DMS79 (cell line): Measurements from ENCODE around the gene IPMK.
"Not testable (repeated sequence)": the region's sequence is repeated elsewhere in the genome, so short reads cannot be mapped to it uniquely, and the experiment has no call there.

Experiments
- DNase-seq: peaks from one replicate; lab custom pipeline; 2025; lab: John Stamatoyannopoulos, UW

IPMK gene

DNA sequence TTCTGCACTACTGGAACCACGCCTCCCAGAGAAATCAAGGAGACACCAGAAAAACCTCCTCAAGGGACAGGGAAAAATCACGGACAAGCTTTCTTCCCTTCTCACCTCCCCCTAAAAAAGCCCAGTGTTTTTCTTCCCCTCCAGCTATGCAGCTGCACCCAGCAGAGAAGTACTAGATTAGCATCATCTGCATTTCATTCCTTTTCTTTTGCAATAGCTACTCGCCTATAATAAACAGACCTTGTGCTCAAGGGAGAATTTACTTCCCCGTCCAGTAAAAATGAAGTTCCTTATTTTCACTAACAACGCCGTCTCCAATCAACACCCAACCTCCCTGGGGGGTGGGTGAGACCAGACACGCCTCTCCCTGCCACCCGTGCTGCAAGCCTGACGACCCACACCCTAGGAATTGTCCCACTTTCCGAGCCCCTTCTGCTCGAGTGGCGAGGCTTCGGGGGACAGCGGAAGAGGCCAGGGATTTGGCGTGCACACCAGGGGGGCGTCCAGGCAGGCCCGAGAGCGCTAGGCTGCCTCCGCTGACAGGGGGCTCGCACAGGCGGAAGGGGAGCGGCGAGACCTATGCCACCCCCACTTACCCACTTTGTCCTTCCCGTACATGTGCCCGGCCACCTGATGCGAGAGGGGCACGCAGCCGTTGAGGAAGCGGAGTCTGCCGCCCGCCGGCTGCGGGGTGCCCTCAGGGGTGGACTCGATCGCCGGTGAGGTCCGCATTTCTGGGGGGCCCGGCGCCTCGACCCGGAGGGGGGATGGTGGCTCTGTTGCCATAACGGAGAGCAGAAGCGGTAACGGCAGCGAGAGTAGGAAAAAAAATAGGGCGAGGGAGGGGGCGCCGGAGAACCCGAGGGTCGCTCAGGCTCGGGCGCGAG lies 625 bp downstream of the IPMK start:
- no peak for DNase-seq

DNA sequence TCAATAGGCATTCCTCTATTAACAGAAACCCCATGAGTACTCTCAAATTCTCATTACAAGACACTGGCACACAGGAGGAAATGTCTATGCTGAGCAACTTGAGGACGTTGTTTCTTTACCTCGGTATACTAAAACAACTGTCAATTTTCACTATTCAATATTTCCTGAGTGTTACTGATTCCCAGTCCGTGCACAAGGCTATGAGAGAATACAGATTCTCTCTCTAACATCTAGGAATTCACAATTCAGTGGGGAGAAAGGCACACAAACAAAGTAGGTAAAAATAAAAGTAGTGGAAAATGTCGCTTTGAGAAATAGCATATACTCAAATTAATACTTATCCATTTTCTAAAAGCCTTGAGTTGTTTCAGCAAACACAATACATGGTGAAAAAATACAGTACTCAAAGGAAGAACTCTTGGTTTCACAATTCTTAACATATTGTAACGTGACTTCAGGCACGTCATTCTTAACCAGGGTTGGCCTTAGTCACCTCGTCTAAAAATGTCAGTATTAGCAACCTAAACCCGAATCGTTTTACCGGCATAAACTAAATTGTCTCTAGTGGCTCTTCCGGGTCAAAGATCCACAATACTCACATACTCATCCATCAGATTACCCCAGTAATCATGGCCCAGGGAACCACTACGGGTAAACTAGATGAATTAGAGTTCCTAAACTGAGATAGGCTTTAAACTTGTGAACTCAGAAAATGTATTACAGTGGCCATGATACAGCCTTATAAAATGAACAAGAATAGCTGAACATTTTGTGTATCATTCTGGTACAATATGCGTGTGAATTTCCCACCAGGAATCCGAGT lies 1.5 kb downstream of the IPMK start:
- no peak for DNase-seq

DNA sequence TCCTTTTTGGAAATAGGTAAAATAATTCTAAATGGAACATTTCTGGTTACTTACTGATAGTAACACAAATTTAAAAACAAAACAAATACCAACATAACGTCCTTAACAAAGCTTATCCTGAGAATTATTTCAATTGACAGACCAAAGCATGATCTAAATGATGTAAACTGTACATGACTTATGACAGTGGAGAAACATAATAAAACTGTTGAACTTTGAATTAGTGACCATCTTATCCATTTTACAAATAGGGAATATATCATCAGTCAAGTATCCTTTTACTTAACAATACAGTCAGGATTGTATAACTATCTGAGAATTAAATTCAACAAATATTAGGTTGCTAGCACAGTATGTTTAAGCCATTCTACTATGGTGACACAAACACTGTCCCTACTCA lies 2.4 kb downstream of the IPMK start:
- DNase-seq: no peak

DNA sequence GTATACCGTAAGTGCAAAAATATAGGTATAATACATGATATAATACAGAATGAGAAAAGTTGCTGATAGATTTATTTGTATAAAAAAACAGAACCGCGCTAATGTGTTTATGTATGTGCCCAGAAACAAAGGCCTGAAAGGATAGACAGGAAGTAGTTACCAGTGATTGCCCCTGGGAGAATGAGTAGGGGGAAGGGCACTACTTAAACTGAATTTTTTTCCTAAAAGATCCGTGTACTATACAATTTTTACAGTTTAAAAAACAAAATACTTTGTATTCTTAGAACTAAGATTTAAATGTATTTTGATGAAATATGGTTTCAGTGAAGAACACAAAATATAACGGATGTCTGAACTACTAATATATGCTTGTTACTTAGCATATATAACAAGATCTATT lies 2.9 kb downstream of the IPMK start:
- DNase-seq: no peak

DNA sequence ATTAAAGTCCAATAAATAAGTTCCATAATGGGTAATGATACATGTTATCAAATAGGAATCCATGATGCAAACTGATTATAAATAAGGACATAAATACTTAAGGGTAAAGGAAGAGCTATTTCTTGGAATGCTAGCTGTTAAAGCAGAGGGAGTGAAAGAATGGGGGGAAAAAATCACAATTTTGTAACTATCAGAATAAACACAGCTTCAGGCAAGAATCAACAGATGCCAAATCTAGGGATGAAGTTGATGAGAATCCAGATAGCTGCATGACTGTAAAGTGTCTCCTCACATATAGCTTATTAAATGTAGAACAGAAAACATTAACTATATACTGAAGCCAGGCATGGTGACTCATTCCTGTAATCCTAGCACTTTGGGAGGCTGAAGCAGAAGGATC lies 4.9 kb downstream of the IPMK start:
- no peak for DNase-seq

DNA sequence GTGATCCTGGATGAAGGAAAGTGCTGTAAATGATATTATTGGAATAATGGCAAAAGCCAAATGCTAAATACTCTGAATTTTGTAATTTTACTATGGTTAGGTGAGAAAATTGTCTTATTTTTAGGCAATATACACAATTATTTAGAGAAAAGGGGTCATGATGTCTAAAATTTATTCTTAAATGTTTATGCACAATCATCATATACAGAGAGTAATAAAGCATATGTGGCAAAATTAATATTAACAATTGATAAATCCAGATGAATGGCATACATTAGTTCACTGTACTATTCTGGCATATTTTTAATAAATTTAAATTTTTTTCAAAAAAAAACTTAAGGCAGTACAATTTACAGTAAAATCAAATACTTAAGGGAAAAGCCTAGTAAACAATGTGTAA lies 7.4 kb downstream of the IPMK start:
- no peak for DNase-seq

DNA sequence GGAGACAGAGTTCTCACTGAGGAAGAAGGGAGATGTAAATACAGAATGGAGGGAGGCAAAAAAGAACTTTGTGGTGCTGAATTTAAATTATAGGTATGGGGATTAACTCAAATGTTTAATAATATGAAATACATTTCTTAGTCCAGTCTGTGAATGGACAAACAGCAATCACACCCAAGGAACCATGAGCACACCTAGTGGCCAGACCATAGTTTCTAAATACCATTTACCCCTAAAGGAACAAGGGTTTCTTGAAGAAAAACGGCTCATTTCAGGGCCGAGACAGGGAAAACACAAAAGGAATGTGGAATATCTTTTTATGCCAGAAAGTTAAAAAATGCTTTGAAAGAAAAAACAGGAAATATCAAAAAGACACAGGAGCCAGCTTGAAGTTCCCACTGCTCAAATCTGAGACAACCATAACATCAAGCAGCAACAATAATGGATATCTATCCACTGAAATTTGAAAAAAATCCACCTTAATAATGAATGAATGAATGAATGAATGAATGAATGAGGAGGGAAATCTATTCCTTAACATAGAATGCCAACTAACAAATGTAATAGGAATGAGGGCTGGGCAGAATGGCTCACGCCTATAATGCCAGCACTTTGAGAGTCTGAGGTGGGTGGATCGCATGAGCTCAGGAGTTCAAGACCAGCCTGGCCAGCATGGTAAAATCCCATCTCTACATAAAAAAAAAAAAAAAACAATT lies 8.6 kb downstream of the IPMK start:
- no peak for DNase-seq

DNA sequence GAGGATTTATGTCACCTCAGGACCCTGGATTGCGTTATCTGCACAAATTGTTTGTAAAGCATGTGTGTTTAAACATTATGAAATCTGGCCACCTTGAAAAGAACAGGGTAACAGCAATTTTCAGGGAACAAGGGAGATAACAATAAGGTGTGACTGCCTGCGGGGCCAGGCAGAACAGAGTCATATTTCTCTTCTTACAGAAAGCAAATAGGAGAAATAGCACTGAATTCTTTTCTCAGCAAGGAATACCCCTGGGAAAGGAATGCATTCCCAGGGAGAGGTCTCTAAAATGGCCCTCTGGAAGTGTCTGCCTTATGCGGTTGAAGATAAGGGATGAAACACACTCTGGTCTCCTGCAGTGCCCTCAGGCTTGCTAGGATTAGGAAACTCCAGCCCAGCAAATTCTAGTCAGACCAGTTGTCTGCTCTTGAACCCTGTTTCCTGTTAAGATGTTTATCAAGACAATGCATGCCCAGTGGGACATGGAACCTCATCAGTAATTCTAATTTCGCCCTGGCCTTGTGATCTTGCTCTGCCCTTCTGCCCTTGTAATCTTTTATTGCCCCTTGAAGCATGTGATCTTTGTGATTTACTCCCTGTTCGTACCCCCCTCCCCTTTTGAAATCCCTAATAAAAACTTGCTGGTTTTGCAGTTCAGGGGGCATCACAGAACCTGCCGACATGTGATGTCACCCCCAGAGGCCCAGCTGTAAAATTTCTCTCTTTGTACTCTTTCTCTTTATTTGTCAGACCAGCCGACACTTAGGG lies 11.5 kb downstream of the IPMK start:
- DNase-seq: not testable (repeated sequence)

DNA sequence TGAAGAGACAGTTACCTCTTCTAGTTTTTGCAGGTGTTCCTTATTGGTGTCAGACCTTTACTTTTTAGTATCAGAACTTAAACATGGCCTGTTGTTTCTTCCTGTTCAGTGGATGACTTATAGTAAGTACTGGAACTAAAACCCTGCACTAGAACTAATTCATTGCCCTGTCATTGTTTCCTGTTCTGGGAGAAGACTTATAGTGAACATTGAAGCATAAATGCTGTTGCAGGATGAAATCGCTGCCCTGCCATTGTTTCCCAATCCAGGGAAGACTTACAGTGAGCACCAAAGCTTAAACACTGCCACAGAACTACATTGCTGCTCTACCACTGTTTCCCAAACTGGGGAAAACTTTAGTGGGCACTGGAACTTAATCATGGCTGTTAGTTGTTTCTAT lies 13.1 kb downstream of the IPMK start:
- DNase-seq: no peak

DNA sequence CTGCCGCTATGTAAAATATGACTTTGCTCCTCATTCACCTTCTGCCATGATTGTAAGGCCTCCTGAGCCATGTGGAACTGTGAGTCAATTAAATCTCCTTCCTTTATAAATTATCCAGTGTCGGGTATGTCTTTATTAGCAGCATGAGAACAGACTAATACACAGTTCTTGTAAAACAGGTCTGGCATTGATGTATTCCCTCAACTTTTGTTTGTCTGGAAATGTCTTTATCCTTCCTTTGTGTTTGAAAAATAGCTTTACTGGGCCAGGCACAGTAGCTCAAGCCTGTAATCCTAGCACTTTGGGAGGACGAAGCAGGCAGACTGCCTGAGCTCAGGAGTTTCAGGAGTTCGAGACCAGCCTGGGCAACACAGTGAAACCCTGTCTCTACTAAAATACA lies 14.5 kb downstream of the IPMK start:
- DNase-seq: no peak

DNA sequence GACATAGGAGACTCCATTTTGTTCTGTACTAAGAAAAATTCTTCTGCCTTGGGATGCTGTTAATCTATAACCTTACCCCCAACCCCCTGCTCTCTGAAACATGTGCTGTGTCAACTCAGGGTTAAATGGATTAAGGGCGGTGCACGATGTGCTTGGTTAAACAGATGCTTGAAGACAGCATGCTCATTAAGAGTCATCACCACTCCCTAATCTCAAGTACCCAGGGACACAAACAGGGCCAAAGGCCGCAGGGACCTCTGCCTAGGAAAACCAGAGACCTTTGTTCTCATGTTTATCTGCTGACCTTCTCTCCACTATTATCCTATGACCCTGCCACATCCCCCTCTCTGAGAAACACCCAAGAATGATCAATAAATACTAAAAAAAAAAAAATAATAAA lies 23.0 kb downstream of the IPMK start:
- not testable (repeated sequence) for DNase-seq

DNA sequence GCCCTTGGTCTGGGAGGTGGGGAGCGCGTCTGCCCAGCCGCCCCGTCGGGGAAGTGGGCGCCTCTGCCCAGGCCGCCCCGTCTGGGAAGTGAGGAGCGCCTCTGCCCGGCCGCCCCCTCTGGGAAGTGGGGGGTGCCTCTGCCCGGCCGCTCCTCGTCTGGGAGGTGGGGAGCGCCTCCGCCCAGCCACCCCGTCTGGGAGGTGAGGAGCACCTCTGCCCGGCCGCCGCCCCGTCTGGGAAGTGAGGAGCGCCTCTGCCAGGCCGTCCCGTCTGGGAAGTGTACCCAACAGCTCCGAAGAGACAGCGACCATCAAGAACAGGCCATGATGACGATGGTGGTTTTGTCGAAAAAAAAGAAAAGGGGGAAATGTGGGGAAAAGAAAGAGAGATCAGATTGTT lies 23.5 kb downstream of the IPMK start:
- not testable (repeated sequence) for DNase-seq

DNA sequence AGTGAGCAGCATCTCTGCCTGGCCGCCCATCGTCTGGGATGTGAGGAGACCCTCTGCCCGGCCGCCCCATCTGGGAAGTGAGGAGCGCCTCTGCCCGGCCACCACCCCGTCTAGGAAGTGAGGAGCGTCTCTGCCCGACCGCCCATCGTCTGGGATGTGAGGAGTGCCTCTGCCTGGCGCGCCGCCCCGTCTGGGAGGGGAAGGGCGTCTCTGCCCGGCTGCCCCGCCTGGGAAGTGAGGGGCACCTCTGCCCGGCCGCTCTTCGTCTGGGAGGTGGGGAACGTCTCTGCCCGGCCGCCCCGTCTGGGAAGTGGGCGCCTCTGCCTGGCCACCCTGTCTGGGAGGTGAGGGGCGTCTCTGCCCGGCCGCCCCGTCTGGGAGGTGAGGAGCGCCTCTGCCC lies 23.9 kb downstream of the IPMK start:
- DNase-seq: not testable (repeated sequence)

DNA sequence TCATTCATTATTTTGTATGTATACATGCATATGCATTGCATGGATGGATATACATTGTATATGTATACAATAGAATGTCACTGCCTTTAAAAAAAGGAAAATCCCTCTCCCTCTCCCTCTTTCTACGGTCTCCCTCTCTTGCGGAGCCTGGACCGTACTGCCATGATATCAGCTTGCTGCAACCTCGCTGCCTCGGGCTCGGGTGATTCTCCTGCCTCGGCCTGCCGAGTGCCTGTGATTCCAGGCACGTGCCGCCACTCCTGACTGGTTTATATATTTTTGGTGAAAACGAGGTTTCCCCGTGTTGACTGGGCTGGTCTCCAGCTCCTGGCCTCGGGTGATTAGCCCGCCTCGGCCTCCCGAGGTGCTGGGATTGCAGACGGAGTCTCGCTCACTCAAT lies 24.4 kb downstream of the IPMK start:
- no peak for DNase-seq

DNA sequence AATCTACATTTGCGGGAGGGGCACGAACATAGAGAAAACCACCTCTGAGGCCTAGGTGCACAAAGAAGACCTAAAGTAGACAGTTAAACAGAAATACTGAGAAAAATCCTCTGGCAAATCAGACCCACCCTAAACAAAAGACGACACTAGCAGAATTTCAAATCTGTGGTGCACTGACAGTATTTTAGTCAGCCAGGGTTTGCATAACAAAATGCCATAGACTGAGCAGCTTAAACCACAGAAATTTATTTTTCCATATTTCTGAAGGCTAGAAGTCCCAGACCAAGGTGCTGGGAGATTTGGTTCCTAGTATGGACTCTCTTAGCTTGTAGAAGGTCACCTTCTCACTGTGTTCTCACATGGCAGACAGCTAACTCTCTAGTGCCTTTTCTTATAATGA lies 26.3 kb downstream of the IPMK start:
- no peak for DNase-seq

DNA sequence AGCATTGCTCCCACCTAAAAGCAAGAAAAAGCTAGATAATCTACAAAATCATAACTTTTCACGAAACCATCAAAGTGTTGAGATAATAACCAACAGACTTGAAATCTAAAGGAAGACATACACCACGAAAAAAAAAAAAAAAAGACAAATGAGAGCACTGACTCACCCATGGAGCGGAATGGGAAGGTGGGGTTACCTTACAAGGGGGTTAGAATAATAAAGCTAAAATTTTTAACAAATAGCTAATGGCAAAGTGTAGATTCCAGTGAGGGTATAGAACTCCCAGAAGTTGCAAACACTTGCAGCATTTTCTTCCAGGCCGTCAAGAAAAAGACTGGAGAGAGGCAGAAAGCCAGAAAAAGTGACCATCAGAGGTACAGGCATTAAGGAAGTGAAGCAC lies 27.2 kb downstream of the IPMK start:
- DNase-seq: no peak

DNA sequence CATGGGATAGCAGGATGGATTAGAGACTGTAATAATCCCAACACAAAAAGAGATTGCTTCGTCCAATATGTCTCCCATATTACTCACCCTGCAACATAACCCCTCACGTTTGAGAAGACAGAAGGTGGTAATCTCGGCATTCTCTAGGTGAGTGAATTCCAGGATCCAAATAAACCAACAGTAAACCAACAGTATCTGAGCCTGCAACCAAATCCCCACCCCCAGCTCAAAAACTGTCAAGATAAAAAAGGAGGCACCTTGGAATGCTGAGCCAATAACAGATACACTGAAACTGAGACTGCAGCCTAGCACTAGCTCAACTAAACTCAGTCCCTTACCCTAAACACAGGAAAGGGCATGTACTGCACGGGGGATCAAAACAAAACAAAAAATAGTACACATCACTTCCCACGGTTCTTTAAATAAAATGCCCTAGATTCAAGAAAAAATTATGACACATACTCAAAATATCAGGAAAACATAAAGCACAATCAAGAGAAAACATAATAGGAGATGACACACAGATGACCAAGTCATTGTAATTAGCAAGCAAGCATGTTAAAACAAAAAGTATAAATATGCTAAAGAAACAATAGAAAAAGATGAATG lies 28.0 kb downstream of the IPMK start:
- no peak for DNase-seq

DNA sequence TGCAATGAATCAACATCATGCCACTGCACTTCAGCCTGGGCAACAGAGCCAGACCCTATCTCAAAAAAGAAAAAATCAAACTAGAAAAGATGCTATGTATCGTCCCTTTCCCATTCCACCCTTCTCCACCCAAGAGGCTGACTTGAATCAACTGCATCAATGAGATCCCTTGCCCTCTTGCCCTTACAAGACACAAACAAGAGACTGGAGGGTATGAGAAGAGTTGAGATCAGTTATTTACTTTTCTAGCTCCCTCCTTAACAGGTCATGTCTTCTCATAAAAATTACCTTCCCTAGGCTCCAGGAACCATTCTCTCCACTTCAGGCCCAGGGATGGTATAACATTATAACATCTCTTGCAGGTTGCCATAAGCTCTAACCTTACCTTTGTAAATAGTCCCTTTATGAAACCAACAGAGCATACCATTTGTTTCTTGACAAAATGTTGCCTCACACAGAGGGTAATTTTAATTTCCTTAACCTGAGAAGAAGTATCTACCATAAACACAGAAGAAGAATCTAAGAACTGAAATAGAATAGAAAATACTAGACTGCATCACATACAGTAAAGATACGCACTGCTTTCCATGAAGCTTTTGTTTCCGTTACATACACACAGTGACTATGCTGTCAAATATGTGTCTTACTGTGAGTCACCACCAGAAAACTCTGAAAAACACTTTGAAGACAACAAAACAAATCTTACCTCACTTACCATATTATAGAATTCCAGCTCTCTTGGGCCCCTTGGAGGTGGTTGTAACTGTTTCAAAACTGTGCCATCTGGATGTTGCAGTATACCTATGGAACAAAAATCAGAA lies 30.5 kb downstream of the IPMK start:
- DNase-seq: no peak

DNA sequence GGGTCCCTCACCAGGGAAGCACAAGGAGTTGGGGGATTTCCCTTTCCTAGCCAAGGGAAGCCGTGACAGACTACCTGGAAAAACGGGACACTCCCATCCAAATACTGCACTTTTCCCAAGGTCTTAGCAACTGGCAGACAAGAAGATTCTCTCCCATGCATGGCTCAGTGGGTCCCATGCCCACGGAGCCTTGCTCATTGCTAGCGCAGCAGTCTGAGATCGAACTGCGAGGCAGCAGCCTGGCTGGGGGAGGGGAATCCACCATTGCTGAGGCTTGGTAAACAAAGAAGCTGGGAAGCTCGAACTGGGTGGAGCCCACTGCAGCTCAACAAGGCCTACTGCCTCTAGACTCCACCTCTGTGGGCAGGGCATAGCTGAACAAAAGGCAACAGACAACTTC lies 37.8 kb downstream of the IPMK start:
- not testable (repeated sequence) for DNase-seq

DNA sequence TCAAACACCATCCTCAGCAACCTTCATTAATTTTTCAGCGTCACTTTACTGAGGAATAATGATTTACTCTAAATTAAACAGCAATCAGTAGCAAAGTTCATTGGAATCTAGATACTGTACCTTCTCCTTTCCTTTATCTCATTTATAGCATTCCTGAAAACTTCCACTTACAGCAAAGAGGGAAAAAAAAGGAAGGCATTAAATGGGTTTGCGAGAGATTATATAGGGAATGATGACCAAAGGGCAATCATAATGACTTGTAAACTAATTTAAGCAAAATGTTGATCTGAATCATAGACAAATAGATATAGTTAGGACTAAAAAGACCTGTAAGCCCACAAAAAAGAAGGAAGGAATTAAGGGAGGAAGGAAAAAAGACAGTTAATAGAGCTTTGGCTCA lies 42.0 kb downstream of the IPMK start:
- DNase-seq: no peak
